IgD-negative memory B cell (primary cell): ENCODE measurements around the gene TMCC2. TPM values are rescaled to one million over a fixed set of nuclear protein-coding genes. Genes with fewer than 3 reads are reported as not detected.

Experiments
- H3K27ac Mint-ChIP-seq, 3 donors: one replicate each; pipeline ENCODE4 v1.8.0; 2020 to 2022; ENCODE audit warnings: mild to moderate bottlenecking in 3 of 3, mixed read lengths in 3 of 3, moderate library complexity in 1 of 3
- H3K27me3 Mint-ChIP-seq: one replicate; pipeline ENCODE4 v1.8.0; 2021; ENCODE audit warnings: mixed read lengths
- H3K36me3 Mint-ChIP-seq: one replicate; pipeline ENCODE4 v1.8.0; 2020; ENCODE audit warnings: mild to moderate bottlenecking, mixed read lengths
- H3K4me1 Mint-ChIP-seq, 3 donors: one replicate each; pipeline ENCODE4 v1.8.0; 2020 to 2022; ENCODE audit warnings: mixed read lengths in 3 of 3, mild to moderate bottlenecking in 1 of 3
- H3K4me3 Mint-ChIP-seq, 4 donors: one replicate each; pipeline ENCODE4 v1.8.0; 2020 to 2022; ENCODE audit warnings: mild to moderate bottlenecking in 4 of 4, mixed read lengths in 4 of 4, moderate library complexity in 3 of 4
- H3K9me3 Mint-ChIP-seq, 3 donors: one replicate each; pipeline ENCODE4 v1.8.0; 2020 to 2021; ENCODE audit warnings: mixed read lengths in 3 of 3, mild to moderate bottlenecking in 1 of 3
- polyA plus RNA-seq: library from polyadenylated mRNA; unstranded; fragments of 300-500 nt; fragmentation: Illumina TruSeq; gene quantifications from one replicate; pipeline ENCODE4 v1.2.3, GENCODE V29; 2021

TMCC2 gene
- polyA plus RNA-seq, 1 donor from 2014 or later, result 0.11 TPM

DNA sequence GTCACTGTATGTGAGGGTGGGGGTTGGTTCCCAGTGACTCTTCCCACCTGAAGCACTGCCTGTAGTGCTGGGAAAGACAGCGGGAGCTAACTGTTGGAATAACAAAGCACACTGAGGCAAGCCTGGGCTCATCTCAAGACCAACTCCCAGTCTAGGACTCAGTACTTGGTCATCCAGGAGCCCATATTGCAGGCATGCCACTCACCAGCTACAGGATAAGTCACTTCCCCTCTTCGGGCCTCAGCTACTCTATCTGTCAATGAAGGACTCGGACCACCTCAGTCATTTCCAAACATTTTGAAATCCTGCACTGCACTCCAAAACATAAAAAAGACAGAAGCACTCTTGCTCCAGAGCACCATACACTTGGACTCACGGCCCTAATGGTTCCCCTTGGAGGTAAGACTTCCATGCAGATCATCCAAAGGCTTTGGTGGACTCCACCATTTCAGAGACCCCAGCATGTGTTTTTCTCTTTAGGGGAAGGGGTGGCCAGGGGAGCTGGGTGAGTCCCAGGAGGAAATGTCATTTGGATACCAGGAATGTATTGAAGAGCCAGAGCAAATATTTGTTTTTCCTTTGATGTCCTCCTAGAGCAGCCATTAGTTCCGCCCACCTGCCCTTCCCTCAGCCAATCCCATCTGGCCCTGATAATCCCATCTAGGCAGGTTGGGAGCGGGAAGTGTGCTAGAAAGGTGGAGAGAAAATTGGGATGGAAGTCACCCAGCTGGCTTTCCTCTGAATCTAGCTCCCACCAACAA is 90.7 kb downstream of the TMCC2 start:
- Mint-ChIP-seq H3K27ac (peak overlapping the region; percentile 85 to 95 (median 88)), H3K9me3 (peaks cover 0 to 1% (median 0%) of the 10 kb centered on the region in 3 donors), H3K36me3 (peaks cover 2% of the 10 kb centered on the region), H3K4me3 (peak overlapping the region; percentile 88 to 100 (median 96)), H3K4me1 (peaks cover 46 to 62% (median 50%) of the 10 kb centered on the region in 3 donors), H3K27me3 (no peaks in the 10 kb centered on the region)

- Mint-ChIP-seq H3K9me3 (peaks cover 0 to 1% (median 0%) of the 10 kb centered on the region in 3 donors), H3K27me3 (no peaks in the 10 kb centered on the region), H3K4me1 (peaks cover 39 to 63% (median 51%) of the 10 kb centered on the region in 3 donors), H3K36me3 (peaks cover 2% of the 10 kb centered on the region), H3K4me3 (peak overlapping the region; percentile 88 to 100 (median 96)), H3K27ac (peak overlapping the region; percentile 85 to 99 (median 95))
Measured at GRCh38 chr1:205319081-205320018, 91.6 kb downstream of the TMCC2 start.

DNA sequence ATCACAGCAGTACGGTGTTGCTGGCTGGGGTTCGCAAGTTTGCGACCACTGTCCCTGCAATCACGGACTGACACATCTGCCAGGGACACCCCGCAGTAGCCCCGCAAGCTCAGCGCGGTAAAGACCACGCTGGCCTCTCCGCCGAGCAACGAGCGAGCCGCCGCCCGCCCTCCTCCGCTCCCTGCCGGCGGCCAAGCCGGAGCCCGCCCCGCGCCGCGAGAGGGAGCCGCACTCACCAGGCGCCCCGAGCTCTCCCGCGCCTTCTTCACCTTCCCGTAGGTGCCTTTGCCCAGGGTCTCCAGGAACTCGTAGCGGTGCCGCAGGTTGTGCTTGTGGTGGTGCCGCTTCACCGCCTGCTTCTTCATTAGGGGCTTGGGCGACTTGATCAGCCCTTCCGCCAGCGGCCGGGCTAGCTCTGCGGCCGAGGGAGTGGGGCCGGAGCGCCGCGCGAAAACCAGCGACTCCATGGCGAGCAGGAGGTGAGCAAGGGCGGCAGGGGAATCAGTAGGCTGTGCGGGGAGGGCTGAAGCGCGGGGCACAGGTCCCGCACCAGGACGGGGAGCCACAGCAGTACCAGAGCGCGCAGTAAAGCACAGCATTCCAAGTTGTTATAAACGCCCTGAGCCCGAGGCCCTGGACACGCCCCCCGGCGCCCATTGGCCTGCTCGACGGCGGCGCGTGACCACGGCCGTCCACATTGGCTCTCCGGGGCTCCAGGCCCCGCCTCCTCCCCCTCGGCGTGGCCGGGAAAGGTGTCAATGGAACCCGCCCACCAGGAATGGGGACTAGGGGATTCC is 93.6 kb downstream of the TMCC2 start, which contains the start of gene NUAK2:
TSS of gene NUAK2 (minus strand) at position 584 of the 797 bp plus-strand sequence. CDS start at position 467, 117 bp downstream.
- Mint-ChIP-seq H3K27me3 (peaks cover 4% of the 10 kb centered on the region), H3K4me3 (peak within 1 kb of the TSS; percentile 88 to 100 (median 96)), H3K9me3 (peaks cover 0 to 1% (median 0%) of the 10 kb centered on the region in 3 donors), H3K4me1 (peaks cover 28 to 60% (median 49%) of the 10 kb centered on the region in 3 donors), H3K36me3 (peaks cover 2% of the 10 kb centered on the region), H3K27ac (peak within 1 kb of the TSS; percentile 95 to 99 (median 97))

DNA sequence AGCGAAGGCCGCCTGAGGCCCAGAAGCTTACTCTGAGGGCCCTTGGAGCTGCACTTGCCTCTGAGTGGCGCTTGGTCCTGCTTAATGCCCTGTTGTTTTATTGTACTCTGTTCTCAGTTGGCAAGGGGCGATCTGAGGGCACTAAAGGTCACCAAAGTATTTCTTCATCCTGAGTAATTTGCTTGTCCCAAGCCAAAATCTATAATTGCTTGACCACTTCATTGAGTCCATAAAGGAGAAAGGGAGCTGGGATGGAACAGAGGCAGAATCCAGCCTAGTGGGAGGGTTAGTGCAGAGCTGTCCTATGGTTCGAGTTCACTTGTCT is 94.2 kb downstream of the TMCC2 start:
- H3K36me3 Mint-ChIP-seq, result peaks cover 2% of the 10 kb centered on the region
- H3K4me1 Mint-ChIP-seq, result peaks cover 23 to 54% (median 44%) of the 10 kb centered on the region in 3 donors
- peak overlapping the region; percentile 88 to 100 (median 96) for H3K4me3 Mint-ChIP-seq
- peaks cover 6% of the 10 kb centered on the region for H3K27me3 Mint-ChIP-seq
- H3K27ac Mint-ChIP-seq, result peak overlapping the region in 2 of 3 donors; percentile 95 to 99
- H3K9me3 Mint-ChIP-seq, result peaks cover 0 to 1% (median 0%) of the 10 kb centered on the region in 3 donors

Other genes with a start within 250 kb of the TMCC2 start
- not detected for gene CNTN2, start 184.7 kb upstream of the TMCC2 start, polyA plus RNA-seq
- 0.83 TPM for gene TMEM81, start 143.5 kb upstream of the TMCC2 start, polyA plus RNA-seq
- gene RBBP5, start 106.0 kb upstream of the TMCC2 start, polyA plus RNA-seq, result 19.0 TPM
- 6.1 TPM for gene DSTYK, start 16.2 kb upstream of the TMCC2 start, polyA plus RNA-seq
- gene NUAK2, start 93.8 kb downstream of the TMCC2 start, polyA plus RNA-seq, result 91.9 TPM
- 0.20 TPM for gene KLHDC8A, start 129.0 kb downstream of the TMCC2 start, polyA plus RNA-seq
- not detected for gene LEMD1, start 194.1 kb downstream of the TMCC2 start, polyA plus RNA-seq
- gene BLACAT1, start 228.1 kb downstream of the TMCC2 start, polyA plus RNA-seq, result not detected